Measurements from ENCODE around the gene OTOA.
A peak's percentile ranks its signal among the peaks of the same experiment; 100 is the strongest.
"Not testable (repeated sequence)": the region's sequence is repeated elsewhere in the genome, so short reads cannot be mapped to it uniquely, and the experiment has no call there.

Gene OTOA

GRCh38 chr16:21643785-21644184, 20.0 kb upstream of the OTOA start:
- no peak for TF ChIP-seq CTCF (conservative IDR thresholded peaks at IDR 0.05; ENCODE audit: control insufficient read depth, insufficient read depth, low read depth, low read length)
- DNase-seq (ENCODE audit: low read depth), result no peak
- H3K4me3 ChIP-seq (ENCODE audit: control insufficient read depth, low read depth, low read length), result no peak overlapping the region

- DNase-seq (ENCODE audit: low read depth), result no peak
- no peak overlapping the region for H3K4me3 ChIP-seq (ENCODE audit: control insufficient read depth, low read depth, low read length)
- no peak for TF ChIP-seq CTCF (conservative IDR thresholded peaks at IDR 0.05; ENCODE audit: control insufficient read depth, insufficient read depth, low read depth, low read length)
Observed at GRCh38 chr16:21644674-21645073, 19.1 kb upstream of the OTOA start.

- H3K4me3 ChIP-seq (ENCODE audit: control insufficient read depth, low read depth, low read length), result no peak overlapping the region
- peak; percentile 40 for DNase-seq (ENCODE audit: low read depth)
- TF ChIP-seq CTCF (conservative IDR thresholded peaks at IDR 0.05; ENCODE audit: control insufficient read depth, insufficient read depth, low read depth, low read length), result no peak
Observed at GRCh38 chr16:21645261-21645721, 18.5 kb upstream of the OTOA start.

- no peak for TF ChIP-seq CTCF (conservative IDR thresholded peaks at IDR 0.05; ENCODE audit: control insufficient read depth, insufficient read depth, low read depth, low read length)
- peak; percentile 30 for DNase-seq (ENCODE audit: low read depth)
- H3K4me3 ChIP-seq (ENCODE audit: control insufficient read depth, low read depth, low read length), result no peak overlapping the region
Observed at GRCh38 chr16:21646091-21646490, 17.7 kb upstream of the OTOA start.

GRCh38 chr16:21646721-21647561, 16.8 kb upstream of the OTOA start:
- no peak for TF ChIP-seq CTCF (conservative IDR thresholded peaks at IDR 0.05; ENCODE audit: control insufficient read depth, insufficient read depth, low read depth, low read length)
- no peak for DNase-seq (ENCODE audit: low read depth)
- no peak overlapping the region for H3K4me3 ChIP-seq (ENCODE audit: control insufficient read depth, low read depth, low read length)

GRCh38 chr16:21647562-21648164, 16.1 kb upstream of the OTOA start:
- TF ChIP-seq CTCF (conservative IDR thresholded peaks at IDR 0.05; ENCODE audit: control insufficient read depth, insufficient read depth, low read depth, low read length), result no peak
- no peak for DNase-seq (ENCODE audit: low read depth)
- H3K4me3 ChIP-seq (ENCODE audit: control insufficient read depth, low read depth, low read length), result no peak overlapping the region

- DNase-seq (ENCODE audit: low read depth); H3K4me3 ChIP-seq (ENCODE audit: control insufficient read depth, low read depth, low read length): not testable (repeated sequence)
Observed at GRCh38 chr16:21649826-21650406, 13.9 kb upstream of the OTOA start.
